Fibroblast of skin of abdomen (primary cell): ENCODE results near the gene KIF1B.

Experiments
- DNase-seq: peaks from one replicate; pipeline ENCODE4 v3.0.0-alpha.2; 2013

Gene KIF1B

DNA sequence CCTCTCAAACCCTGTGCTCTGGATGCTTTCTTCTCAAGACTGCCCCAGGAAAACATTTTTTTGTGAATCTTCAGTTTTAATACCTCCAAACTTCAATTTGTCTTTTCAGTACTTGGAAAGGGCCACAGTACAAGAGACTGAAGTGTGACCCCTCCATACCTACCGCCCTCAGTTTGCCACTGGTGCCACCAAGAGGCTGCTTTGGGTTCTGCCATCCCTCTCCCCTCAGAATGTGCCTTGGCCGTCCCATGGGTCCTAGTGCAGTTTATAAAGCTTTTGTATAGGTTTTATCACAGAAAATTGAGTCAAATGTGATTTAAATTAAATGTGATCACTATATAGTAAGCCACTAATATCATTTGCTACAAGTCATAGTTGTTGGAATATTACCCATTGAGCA lies 127.7 kb downstream of the KIF1B start:
- DNase-seq: peak; percentile 30

DNA sequence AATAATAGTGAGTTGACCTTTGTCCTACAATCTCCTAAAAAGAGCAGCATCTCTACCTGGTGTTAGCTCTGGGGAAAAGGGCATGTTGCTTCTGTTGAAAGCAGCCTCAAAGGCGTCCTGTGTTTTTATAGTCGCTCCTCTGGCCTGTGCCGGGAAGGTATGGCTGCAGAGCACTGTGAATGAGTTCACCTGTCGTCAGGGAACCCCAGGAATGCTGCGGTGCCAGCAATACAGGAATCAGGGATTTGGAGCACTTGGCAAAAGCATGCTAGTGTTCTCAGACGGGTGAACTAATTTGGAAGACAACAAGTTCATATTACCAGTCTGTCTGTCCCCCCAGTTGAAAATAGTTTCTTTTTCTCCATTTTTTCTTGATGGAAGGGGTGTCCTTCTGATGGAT lies 128.2 kb downstream of the KIF1B start:
- DNase-seq: no peak

DNA sequence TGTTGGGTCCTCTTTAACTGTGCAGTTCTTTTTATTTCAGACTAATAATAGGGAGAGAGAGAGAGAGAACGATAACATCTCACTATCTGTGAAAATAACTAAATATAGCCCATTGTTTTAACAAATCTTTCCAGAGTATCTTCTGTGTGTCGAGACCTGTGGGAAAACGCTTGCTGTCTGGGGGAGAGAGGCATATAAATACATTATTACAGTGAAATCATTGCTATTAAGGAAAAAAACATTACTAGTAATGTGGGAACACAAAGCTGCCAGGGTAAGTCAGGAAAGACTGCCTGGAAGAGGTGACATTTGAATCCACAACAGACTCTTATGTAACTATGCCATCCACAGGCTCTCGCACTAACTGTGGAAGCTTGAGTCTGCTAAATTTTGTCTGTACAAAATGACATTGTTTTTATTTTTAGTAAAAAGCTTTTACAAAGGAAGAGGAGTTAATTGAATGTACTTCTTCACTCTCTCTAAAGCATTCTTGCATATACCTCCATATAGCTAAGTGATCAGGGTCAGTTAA lies 128.7 kb downstream of the KIF1B start:
- DNase-seq: no peak

DNA sequence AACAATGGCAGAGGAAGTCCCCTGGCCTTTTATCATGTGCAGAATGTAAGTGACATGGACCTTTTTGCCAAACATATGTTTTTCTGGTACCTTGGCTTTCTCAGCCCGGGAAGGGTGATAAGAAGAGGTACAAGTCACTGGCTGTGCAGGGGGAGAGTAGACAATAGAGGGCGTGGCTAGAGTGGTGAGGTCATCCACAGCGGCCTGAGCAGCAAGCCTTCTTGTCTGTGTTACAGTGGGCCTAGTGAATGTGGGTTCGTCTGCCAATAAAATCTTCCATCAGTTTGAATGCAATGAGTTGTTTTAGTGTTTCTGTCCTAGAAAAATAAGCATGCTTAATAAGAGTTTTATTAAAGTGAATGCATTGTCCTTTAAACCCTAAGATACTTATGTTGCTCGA lies 129.4 kb downstream of the KIF1B start:
- DNase-seq: peak; percentile 47

DNA sequence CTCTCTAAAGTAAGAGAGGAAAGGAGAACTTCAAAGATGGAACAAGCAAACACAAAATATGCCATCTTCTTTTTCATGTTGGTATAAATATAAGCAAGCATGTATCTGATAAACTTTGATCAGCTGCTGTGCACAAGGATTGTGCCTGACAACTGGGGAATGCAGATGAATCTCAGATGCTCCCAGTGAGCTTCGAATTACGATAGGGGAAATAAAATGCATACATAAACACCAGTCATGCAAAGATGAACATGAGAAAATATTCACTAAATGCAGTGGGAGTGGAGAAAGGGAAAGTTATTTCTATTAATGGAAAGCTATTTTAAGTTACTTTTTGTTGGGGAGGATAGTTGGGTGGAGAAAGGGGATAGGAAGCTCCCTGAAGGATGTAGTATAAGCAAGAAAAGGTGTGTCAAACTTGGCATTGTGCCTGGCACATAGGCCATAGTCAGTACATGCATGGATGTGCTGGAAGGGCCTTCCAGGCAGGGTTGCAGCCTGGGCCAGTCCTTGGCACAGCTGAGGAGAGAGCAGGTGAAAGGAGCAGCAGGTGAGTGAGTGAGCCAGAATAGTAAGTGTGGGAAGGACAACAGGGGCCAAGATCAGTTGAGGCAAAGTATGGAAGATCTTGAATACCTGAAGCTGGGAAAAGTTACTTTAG lies 130.7 kb downstream of the KIF1B start:
- DNase-seq: no peak

DNA sequence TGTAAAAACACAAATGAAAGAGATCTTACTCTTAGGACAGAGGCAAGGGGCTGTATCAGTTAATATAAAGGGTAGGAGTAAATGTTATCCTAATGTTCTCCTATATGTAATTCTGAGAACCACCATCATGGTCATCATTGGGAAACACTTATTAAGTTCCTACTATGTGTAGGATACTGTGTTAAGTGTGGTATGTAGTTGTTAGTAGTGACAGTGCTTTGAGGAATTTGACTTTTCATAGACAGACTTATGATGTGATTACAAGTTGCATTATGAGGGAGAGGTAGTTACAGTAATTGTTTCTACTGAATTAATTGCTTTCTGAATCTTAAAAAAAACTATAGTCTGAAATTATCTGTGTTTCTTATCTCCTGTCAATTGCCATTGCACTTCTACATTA lies 136.7 kb downstream of the KIF1B start:
- DNase-seq: no peak

DNA sequence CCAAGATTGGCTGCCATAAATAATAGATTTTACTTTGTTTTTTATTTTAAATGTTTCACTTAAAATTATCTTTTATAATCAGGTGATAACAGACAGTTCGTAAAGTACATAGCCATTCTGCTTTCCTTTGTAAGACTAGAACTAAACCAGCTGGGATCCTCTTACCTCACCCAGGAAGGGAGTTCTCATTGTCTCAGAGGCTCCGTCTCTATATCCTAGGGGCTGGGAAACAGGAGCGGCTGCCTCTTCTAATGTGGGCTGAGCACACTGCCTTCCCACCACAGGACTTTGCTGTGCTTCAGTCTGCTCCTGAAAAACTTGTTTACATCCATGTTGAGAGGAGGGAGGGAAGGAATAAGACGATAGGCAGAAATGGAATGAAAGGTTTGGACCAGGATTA lies 142.9 kb downstream of the KIF1B start:
- no peak for DNase-seq

DNA sequence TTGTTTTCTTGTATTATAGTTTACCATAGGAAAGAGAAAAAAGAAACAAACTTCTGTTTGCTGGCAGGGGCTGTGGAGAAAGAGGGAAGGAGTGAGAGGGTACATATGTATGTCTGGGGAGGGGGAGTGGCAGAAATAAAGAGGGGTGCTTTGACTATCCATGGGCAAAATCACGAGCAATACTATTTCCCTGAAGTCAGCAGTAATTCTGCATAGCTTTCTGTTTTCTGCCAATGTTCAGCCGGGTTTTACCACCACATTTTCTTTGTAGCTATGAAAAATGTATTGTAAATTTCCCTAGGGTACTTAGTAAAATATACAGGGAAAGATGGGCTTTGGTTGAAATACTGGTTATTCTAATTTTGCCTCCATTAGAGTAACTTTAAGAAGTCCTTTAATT lies 143.3 kb downstream of the KIF1B start:
- DNase-seq: no peak

DNA sequence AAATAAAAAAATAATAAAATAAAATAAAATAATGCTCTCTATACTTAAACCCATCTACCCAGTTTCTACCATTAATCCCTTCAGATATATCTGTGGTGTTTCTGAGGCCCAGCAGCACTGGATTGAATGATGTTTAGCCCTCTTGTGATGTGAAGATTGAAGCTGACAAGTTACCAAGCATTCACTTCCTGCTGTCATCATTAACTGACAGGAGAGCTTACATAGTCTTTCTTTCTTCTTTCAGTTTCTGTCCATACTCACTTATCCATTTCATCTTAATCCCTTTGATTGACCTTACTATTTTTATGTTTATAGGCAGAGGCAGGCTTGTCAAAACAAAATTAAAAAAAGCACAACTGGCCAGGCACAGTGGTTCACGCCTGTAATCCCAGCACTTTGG lies 149.7 kb downstream of the KIF1B start:
- no peak for DNase-seq

DNA sequence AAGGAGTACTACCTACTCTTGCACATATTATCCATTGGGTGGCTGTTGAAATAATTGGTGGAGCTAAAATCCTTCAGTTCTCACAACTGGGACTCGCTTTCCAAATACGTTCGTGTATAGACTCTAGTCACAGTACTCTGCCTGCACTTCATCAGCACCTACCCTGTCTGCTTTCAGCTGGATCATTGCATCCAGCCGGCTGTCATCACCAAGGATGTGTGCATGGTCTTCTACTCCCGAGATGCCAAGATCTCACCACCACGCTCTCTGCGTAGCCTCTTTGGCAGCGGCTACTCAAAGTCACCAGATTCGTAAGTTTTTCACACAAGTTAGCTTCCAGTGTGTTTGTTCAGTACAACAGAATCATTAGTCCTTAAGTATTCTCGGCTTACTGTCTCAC lies 151.1 kb downstream of the KIF1B start:
- no peak for DNase-seq

DNA sequence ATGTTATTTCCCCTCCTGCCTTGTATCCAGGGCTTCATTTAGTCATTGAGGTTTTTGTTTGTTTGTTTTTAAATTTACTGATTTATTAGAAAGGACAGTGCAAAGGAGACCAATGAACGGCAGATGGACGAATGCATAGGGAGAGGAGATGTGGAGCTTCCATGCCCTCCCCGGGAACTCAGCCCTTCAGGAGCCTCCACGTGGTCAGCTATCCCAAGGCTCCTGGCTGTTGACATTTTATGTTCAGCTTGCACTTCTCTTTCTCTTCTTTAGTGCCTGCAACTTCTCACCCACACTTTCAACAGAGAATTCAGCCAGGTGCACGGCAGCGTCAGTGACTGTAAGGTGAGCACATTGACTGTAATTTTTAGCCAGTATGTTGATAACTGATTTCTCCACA lies 157.8 kb downstream of the KIF1B start:
- no peak for DNase-seq

DNA sequence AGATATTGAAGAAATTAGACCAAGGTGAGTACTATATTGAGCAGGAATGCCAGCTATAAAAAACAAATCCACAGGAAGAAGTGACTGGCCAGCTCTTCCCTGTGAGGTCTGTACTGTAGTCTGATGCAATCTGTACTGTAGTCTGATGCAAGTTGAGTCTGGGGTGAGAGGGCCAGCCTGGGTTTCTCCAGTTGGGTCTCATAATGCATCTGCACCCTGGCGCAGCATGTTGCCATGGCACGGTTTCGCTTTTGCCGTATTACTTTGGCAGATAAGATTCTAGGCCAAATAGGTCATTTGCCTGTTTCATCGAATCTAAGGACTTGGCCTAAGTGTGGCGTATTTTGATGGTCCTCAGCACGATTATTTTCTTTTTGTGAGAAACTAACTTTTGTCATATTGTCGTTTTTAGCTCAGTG lies 164.1 kb downstream of the KIF1B start:
- DNase-seq: peak; percentile 22

DNA sequence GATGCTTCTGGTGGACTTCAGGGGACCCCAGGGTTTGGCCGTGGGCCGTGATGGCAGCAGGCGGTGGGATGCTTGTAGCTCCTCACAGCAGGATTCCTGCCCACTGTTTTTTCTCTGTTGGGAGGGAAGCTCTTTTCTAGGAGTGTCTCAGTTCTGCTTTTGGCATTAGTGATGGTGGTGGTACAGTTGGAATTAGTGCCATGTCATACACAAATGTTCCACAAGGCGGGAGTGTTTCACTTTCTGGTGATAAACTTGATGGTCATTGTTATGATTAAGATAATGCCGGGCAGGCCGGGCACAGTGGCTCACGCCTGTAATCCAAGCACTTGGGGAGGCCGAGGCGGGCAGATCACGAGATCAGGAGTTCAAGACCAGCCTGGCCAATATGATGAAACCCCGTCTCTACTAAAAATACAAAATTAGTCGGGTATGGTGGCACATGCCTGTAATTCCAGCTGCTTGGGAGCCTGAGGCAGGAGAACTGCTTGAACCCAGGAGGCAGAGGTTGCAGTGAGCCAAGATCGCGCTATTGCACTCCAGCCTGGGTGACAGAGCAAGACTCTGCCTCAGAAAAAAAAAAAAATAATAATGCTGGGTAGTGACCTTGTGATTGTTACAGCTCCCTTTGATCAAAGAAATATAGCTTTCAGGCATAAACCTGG lies 167.1 kb downstream of the KIF1B start:
- DNase-seq: peak; percentile 69

DNA sequence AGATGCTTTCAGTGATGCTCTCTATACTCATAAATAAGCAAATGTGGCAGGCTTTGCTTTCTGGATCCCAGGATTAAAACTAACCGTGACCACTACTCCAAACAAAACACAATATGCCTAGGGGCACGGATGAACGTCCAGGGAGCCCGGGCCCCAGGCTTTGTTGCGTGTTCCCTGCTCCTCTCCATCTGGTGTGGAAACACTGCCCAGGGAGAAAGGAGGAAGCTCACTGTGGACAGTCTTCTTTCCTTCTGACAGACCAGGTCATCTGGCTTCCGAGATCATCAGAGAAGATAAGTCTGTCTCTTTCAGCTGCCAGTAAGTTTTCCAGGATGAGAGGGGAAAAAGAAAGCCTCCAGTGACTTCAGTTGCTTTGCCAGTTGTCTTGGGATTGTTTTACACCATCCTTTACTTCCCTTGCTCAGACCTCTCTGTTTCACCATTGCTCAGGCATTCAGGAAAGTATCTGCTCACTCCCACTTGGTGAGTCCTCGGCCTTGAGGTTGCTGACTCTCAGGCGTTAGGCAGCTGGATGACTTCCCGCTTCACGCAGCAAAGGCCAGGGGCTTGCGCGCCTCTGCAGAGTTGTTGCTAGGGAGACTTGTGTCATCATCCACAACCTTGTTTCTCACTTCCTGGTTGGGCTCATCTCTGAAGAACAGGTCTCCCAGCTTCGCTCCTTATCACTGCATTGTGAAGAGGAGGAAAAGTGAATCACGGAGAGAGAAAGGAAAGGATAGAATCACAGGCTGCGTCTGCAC lies 167.9 kb downstream of the KIF1B start:
- DNase-seq: peak; percentile 77

DNA sequence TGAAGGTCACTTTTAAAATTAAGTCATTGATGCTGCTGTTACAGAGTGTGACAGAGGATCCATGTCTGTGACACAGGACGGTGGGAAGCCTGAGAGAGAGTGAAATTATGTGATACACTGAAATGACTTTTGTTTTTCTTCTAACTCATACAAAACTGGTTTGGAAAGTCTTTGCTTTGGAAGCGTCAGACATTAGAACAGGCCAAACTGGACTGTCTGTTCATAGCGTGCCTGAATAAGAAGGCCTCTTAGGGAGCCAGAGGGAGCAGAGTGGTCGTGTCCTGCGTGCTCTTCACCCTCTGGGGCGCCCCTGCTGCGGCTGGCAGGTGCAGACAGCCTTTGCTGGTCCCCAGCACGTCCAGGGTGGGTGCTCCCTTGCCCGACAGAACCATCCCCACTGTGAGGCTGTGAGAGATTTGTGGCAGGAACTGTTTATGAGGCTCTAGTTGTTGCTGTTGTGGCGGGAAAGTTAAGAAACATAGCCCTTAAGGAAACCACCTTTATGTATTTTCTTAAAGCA lies 168.8 kb downstream of the KIF1B start:
- no peak for DNase-seq

DNA sequence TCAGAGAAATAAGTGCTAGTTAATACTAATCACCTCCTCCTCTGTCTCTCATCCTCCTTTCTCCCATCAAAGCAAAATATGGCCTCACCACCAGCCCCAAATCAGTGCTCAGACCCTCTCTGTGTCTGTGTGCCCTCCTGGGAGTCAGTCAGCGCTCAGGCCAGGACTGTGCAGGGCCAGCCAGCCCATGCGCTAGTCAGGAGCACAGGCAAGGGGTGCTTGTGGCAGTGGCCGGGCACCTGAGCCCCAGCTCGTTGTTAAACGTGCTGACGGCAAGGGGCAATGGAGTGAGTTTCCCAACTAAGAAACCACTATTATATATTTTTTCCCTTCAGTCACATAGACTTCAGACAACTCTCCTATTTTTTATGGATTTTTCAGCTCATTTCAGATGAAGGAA lies 169.3 kb downstream of the KIF1B start:
- DNase-seq: no peak

DNA sequence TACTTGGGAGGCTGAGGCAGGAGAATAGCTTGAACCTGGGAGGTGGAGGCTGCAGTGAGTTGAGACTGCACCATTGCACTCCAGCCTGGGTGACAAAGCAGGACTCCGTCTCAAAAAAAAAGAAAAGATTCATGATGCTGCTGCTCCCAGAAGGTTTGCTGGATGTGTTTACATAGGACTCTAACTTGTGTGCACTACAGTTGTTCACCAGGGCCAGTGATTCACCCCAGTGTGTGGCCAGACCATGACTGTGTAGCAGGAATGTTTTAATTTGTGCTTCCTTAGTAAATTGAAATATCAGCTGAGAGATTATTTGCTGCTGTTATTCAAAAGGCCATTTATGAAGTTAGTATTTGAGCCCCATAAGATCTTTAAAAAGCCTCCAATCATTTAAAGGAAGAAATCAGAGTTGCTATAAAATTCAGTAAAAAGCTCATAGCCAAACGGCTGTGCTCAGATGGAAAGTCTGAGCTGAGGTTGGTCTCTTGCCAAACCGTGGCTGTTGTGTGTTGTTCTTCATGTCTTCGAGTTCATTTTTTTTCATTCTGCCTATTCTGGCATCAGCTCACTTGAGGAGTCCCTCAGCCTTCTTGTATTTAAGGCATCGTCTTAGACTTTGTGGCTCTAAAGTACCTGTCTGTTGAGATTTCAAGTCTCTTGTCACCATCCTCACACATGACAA lies 170.4 kb downstream of the KIF1B start:
- DNase-seq: peak; percentile 83

DNA sequence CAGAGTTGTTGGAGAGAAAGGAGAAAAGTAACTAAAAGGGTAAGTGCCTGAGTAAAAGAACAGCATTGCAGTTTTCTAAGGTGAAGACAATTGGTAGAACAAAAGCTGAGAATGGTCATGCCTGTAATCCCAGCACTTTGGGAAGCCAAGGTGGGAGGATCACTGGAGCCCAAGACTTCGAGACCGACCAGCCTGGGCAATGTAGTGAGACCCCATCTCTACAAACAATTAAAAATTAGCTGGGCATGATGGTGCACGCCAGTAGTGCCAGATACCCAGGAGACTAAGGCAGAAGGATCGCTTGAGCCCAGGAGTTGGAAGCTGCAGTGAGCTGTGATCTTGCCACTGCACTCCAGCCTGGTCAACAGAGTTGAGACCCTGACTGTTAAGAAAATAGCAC lies 173.3 kb downstream of the KIF1B start:
- no peak for DNase-seq

DNA sequence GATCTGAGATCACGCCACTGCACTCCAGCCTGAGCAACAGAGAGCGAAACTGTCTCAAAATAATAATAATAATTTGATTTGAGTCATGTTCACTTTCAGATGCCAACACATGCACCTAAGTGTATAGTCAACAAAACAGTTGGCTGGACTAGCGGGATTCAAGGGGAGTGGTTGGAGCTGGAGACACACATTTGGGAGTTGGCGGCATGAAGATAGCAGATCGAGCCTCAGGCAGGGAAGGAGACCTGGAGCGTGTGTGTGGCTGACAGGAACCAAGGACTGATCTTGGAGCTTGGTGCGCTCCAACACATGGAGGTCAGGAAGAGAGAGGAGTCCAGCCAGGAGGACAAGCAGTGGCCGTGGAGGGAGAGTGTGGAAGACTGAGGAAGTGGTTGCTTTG lies 173.8 kb downstream of the KIF1B start:
- no peak for DNase-seq

DNA sequence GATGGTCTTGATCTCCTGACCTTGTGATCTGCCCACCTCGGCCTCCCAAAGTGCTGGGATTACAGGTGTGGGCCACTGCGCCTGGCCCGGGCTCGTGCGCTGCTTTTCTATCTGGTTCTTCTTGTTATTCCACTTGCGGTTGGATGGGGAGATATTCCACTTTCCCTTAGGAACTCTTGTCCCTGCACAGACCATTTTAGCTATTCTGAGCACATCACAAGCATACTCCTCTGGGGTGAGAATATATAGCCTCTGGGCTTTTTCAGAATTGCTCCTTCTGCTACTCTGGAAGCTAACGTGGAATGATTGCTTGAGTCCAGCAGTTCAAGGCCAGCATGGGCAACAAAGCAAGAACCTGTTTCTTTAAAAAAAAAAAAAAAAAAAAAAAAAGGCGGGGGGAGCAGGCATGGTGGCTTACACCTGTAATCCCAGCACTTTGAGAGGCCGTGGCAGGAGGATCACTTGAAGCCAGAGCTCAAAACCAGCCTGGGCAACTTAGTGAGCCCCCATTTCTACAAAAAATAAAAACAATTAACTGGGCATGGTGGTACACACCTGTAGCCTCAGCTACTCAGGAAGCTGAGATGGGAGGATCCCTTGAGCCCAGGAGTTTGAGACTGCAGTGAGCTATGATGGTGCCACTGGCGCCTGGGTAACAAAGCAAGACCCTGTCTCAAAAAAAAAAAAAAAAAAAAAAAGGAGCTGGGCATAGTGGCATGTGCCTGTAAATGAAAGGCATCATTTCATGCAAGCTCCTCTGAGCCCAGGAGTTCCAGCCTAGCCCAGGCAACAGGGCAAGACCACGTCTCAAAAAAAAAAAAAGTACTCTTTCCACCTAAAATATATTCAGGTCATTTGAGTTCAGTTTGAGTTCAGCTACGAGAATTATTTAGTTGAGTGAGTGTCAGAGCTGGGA lies 176.6 kb downstream of the KIF1B start:
- no peak for DNase-seq

DNA sequence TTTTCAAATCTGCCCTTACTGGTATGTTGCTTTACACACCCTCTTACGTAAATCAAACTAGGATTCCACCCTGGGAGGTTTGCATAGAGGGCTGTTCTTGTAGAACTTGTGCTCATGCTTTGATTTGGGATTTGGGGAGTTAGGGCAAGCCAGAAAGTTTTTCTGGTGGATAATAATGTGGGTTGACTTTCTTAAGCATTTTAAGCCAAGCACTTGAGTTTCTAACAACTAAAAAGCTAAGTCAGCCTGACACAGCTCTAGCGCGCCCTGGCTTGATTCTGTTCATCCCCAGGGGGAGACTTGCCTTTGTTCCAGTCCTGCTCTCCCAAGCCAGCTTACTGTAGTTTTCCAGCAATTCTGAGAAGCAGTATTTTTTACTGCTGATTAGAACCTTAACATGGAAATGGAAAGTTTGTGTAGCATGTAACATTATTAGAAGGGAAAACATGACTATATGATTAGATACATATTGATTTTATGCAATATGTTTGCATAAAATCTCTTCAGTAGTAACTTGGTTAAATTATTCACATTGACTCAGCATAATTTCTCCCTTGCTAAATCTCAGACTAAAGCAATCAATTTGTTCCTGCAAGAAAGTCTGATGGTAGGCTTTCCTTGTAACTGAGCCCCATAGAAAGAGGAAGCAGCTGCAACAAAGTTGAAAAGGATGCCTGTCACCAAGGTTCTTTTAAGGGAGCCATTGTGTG lies 177.5 kb downstream of the KIF1B start:
- DNase-seq: peak; percentile 79
